ENCODE results near the gene TMEM131L.
"Not testable (repeated sequence)": the region's sequence is repeated elsewhere in the genome, so short reads cannot be mapped to it uniquely, and the experiment has no call there.

Gene TMEM131L

GRCh38 chr4:153591441-153591840 is 125.3 kb downstream of the TMEM131L start:
- 91% methylated on average over 8 of the region's 8 CpGs for WGBS
- Histone ChIP-seq H3K9ac (ENCODE audit: low read depth, low read length) (no peak overlapping the region), H3K9me3 (ENCODE audit: insufficient read depth, low read depth, low read length) (no peaks in the 10 kb centered on the region), H3K4me1 (ENCODE audit: insufficient read depth, low read length) (no peaks in the 10 kb centered on the region), H3K27ac (ENCODE audit: low read depth, low read length) (no peak overlapping the region), H3K4me3 (ENCODE audit: low read length) (no peak overlapping the region), H3K27me3 (ENCODE audit: insufficient read depth, low read length) (no peaks in the 10 kb centered on the region), H3K36me3 (ENCODE audit: insufficient read depth, low read length) (peaks cover 51% of the 10 kb centered on the region)

GRCh38 chr4:153592064-153592463 is 125.9 kb downstream of the TMEM131L start:
- no peak overlapping the region for H3K9ac ChIP-seq (ENCODE audit: low read depth, low read length)
- no peaks in the 10 kb centered on the region for H3K27me3 ChIP-seq (ENCODE audit: insufficient read depth, low read length)
- H3K27ac ChIP-seq (ENCODE audit: low read depth, low read length): no peak overlapping the region
- H3K4me1 ChIP-seq (ENCODE audit: insufficient read depth, low read length): no peaks in the 10 kb centered on the region
- no peaks in the 10 kb centered on the region for H3K9me3 ChIP-seq (ENCODE audit: insufficient read depth, low read depth, low read length)
- H3K4me3 ChIP-seq (ENCODE audit: low read length): no peak overlapping the region
- peaks cover 56% of the 10 kb centered on the region for H3K36me3 ChIP-seq (ENCODE audit: insufficient read depth, low read length)
- 96% methylated on average over 2 of the region's 2 CpGs for WGBS

GRCh38 chr4:153593161-153593560 is 127.0 kb downstream of the TMEM131L start:
- no peak overlapping the region for H3K9ac ChIP-seq (ENCODE audit: low read depth, low read length)
- H3K9me3 ChIP-seq (ENCODE audit: insufficient read depth, low read depth, low read length): no peaks in the 10 kb centered on the region
- WGBS: 98% methylated on average over 5 of the region's 5 CpGs
- no peaks in the 10 kb centered on the region for H3K4me1 ChIP-seq (ENCODE audit: insufficient read depth, low read length)
- H3K27me3 ChIP-seq (ENCODE audit: insufficient read depth, low read length): no peaks in the 10 kb centered on the region
- no peak overlapping the region for H3K4me3 ChIP-seq (ENCODE audit: low read length)
- H3K27ac ChIP-seq (ENCODE audit: low read depth, low read length): no peak overlapping the region
- peaks cover 67% of the 10 kb centered on the region for H3K36me3 ChIP-seq (ENCODE audit: insufficient read depth, low read length)

- Histone ChIP-seq H3K4me3 (ENCODE audit: low read length) (no peak overlapping the region), H3K9me3 (ENCODE audit: insufficient read depth, low read depth, low read length) (no peaks in the 10 kb centered on the region), H3K4me1 (ENCODE audit: insufficient read depth, low read length) (no peaks in the 10 kb centered on the region), H3K27ac (ENCODE audit: low read depth, low read length) (no peak overlapping the region), H3K9ac (ENCODE audit: low read depth, low read length) (no peak overlapping the region), H3K36me3 (ENCODE audit: insufficient read depth, low read length) (peaks cover 73% of the 10 kb centered on the region), H3K27me3 (ENCODE audit: insufficient read depth, low read length) (no peaks in the 10 kb centered on the region)
- 81% methylated on average over 2 of the region's 2 CpGs for WGBS
These were observed 128.1 kb downstream of the TMEM131L start for GRCh38 chr4:153594210-153594609.

GRCh38 chr4:153595894-153596601 is 129.9 kb downstream of the TMEM131L start:
- H3K9ac ChIP-seq (ENCODE audit: low read depth, low read length): no peak overlapping the region
- no peak overlapping the region for H3K4me3 ChIP-seq (ENCODE audit: low read length)
- 94% methylated on average over 6 of the region's 6 CpGs for WGBS
- H3K27ac ChIP-seq (ENCODE audit: low read depth, low read length): no peak overlapping the region
- no peaks in the 10 kb centered on the region for H3K4me1 ChIP-seq (ENCODE audit: insufficient read depth, low read length)
- H3K36me3 ChIP-seq (ENCODE audit: insufficient read depth, low read length): peaks cover 76% of the 10 kb centered on the region
- no peaks in the 10 kb centered on the region for H3K27me3 ChIP-seq (ENCODE audit: insufficient read depth, low read length)
- no peaks in the 10 kb centered on the region for H3K9me3 ChIP-seq (ENCODE audit: insufficient read depth, low read depth, low read length)

- 94% methylated on average over 3 of the region's 3 CpGs for WGBS
- H3K9me3 ChIP-seq (ENCODE audit: insufficient read depth, low read depth, low read length): no peaks in the 10 kb centered on the region
- H3K27ac ChIP-seq (ENCODE audit: low read depth, low read length): no peak overlapping the region
- no peak overlapping the region for H3K9ac ChIP-seq (ENCODE audit: low read depth, low read length)
- no peak overlapping the region for H3K4me3 ChIP-seq (ENCODE audit: low read length)
- H3K36me3 ChIP-seq (ENCODE audit: insufficient read depth, low read length): peaks cover 78% of the 10 kb centered on the region
- H3K4me1 ChIP-seq (ENCODE audit: insufficient read depth, low read length): no peaks in the 10 kb centered on the region
- H3K27me3 ChIP-seq (ENCODE audit: insufficient read depth, low read length): no peaks in the 10 kb centered on the region
These were observed 136.6 kb downstream of the TMEM131L start for GRCh38 chr4:153602758-153603157.

GRCh38 chr4:153603258-153603657 is 137.1 kb downstream of the TMEM131L start:
- H3K27me3 ChIP-seq (ENCODE audit: insufficient read depth, low read length): no peaks in the 10 kb centered on the region
- H3K4me1 ChIP-seq (ENCODE audit: insufficient read depth, low read length): no peaks in the 10 kb centered on the region
- H3K4me3 ChIP-seq (ENCODE audit: low read length): no peak overlapping the region
- WGBS: no CpG with 5 or more reads among the region's 2 CpGs
- no peak overlapping the region for H3K27ac ChIP-seq (ENCODE audit: low read depth, low read length)
- no peaks in the 10 kb centered on the region for H3K9me3 ChIP-seq (ENCODE audit: insufficient read depth, low read depth, low read length)
- H3K36me3 ChIP-seq (ENCODE audit: insufficient read depth, low read length): peaks cover 73% of the 10 kb centered on the region
- H3K9ac ChIP-seq (ENCODE audit: low read depth, low read length): no peak overlapping the region

- Histone ChIP-seq H3K27ac (ENCODE audit: low read depth, low read length) (no peak overlapping the region), H3K9me3 (ENCODE audit: insufficient read depth, low read depth, low read length) (no peaks in the 10 kb centered on the region), H3K27me3 (ENCODE audit: insufficient read depth, low read length) (no peaks in the 10 kb centered on the region), H3K9ac (ENCODE audit: low read depth, low read length) (no peak overlapping the region), H3K4me3 (ENCODE audit: low read length) (no peak overlapping the region), H3K36me3 (ENCODE audit: insufficient read depth, low read length) (peaks cover 68% of the 10 kb centered on the region), H3K4me1 (ENCODE audit: insufficient read depth, low read length) (no peaks in the 10 kb centered on the region)
- 92% methylated on average over 3 of the region's 3 CpGs for WGBS
These were observed 137.7 kb downstream of the TMEM131L start for GRCh38 chr4:153603835-153604234.

GRCh38 chr4:153609070-153609469 is 142.9 kb downstream of the TMEM131L start:
- WGBS: 92% methylated on average over 2 of the region's 2 CpGs
- not testable (repeated sequence) for H3K9ac ChIP-seq (ENCODE audit: low read depth, low read length); H3K9me3 ChIP-seq (ENCODE audit: insufficient read depth, low read depth, low read length); H3K27me3 ChIP-seq (ENCODE audit: insufficient read depth, low read length); H3K4me3 ChIP-seq (ENCODE audit: low read length); H3K27ac ChIP-seq (ENCODE audit: low read depth, low read length); H3K4me1 ChIP-seq (ENCODE audit: insufficient read depth, low read length)
- H3K36me3 ChIP-seq (ENCODE audit: insufficient read depth, low read length): peaks cover 46% of the 10 kb centered on the region

GRCh38 chr4:153610623-153611376 is 144.6 kb downstream of the TMEM131L start:
- no peaks in the 10 kb centered on the region for H3K4me1 ChIP-seq (ENCODE audit: insufficient read depth, low read length)
- WGBS: 72% methylated on average over 4 of the region's 5 CpGs
- peaks cover 43% of the 10 kb centered on the region for H3K36me3 ChIP-seq (ENCODE audit: insufficient read depth, low read length)
- H3K27ac ChIP-seq (ENCODE audit: low read depth, low read length): no peak overlapping the region
- H3K27me3 ChIP-seq (ENCODE audit: insufficient read depth, low read length): no peaks in the 10 kb centered on the region
- no peak overlapping the region for H3K4me3 ChIP-seq (ENCODE audit: low read length)
- H3K9me3 ChIP-seq (ENCODE audit: insufficient read depth, low read depth, low read length): no peaks in the 10 kb centered on the region
- H3K9ac ChIP-seq (ENCODE audit: low read depth, low read length): no peak overlapping the region

GRCh38 chr4:153611679-153612078 is 145.5 kb downstream of the TMEM131L start:
- H3K4me3 ChIP-seq (ENCODE audit: low read length): no peak overlapping the region
- H3K9me3 ChIP-seq (ENCODE audit: insufficient read depth, low read depth, low read length): no peaks in the 10 kb centered on the region
- no peak overlapping the region for H3K9ac ChIP-seq (ENCODE audit: low read depth, low read length)
- WGBS: 97% methylated on average over 2 of the region's 3 CpGs
- no peaks in the 10 kb centered on the region for H3K4me1 ChIP-seq (ENCODE audit: insufficient read depth, low read length)
- H3K27ac ChIP-seq (ENCODE audit: low read depth, low read length): no peak overlapping the region
- H3K36me3 ChIP-seq (ENCODE audit: insufficient read depth, low read length): peaks cover 44% of the 10 kb centered on the region
- no peaks in the 10 kb centered on the region for H3K27me3 ChIP-seq (ENCODE audit: insufficient read depth, low read length)

Data from HUES64 (cell line).